CD4-positive, alpha-beta T cell (primary cell): ENCODE data around the gene TRAIP. TPM values are rescaled to one million over a fixed set of nuclear protein-coding genes. Genes with fewer than 3 reads are reported as not detected.

Source experiments
- ATAC-seq: fragments of 200-7000 bp; cut with Tn5 transposase; one replicate; pipeline ENCODE4 v1.10.0; 2022; ENCODE audit warnings: mild to moderate bottlenecking; ENCODE audit not compliant: poor library complexity
- CTCF ChIA-PET: fragments of 350-600 bp; sonication (Branson Sonifier 250); formaldehyde crosslinking; loops from one replicate; lab custom pipeline; 2021; ENCODE audit warnings: antibody characterized with exemption, inconsistent platforms; lab: Charles Lee
- POLR2A ChIA-PET: fragments of 350-600 bp; sonication (Branson Sonifier 250); formaldehyde crosslinking; loops from one replicate; lab custom pipeline; 2021; ENCODE audit warnings: antibody characterized with exemption, inconsistent platforms; lab: Charles Lee
- DNase-seq, 14 experiments: peaks; one replicate each; pipeline ENCODE4 v3.0.0-alpha.2; 2013 to 2020; ENCODE audit warnings: mixed read lengths in 2 of 14
- H3K27ac ChIP-seq, 2 donors: one replicate each; pipeline versions ENCODE4 v1.5.1 to v1.7.0; 2013; ENCODE audit warnings: low read length in 2 of 2, low read depth in 1 of 2, mild to moderate bottlenecking in 1 of 2
- H3K27me3 ChIP-seq, 2 experiments: 1 replicate in 1 of 2; 2 replicates in 1 of 2; pipeline versions ENCODE4 v1.6.1 to v1.7.0; 2013; ENCODE audit warnings: low read length in 2 of 2, control low read depth in 1 of 2, mild to moderate bottlenecking in 1 of 2, moderate library complexity in 1 of 2; ENCODE audit not compliant: insufficient read depth in 2 of 2, control insufficient read depth in 1 of 2
- H3K36me3 ChIP-seq: one replicate; pipeline ENCODE4 v1.6.1; 2013; ENCODE audit warnings: low read length, control low read depth; ENCODE audit not compliant: insufficient read depth
- H3K4me1 ChIP-seq: one replicate; pipeline ENCODE4 v1.6.1; 2013; ENCODE audit warnings: low read length, control low read depth; ENCODE audit not compliant: insufficient read depth
- H3K4me3 ChIP-seq: one replicate; pipeline ENCODE4 v1.5.1; 2013; ENCODE audit warnings: mild to moderate bottlenecking, low read length, moderate library complexity
- H3K9me3 ChIP-seq, 2 experiments: 1 replicate in 1 of 2; 2 replicates in 1 of 2; pipeline versions ENCODE4 v1.6.1 to v1.7.0; 2013; ENCODE audit warnings: low read length in 2 of 2, mild to moderate bottlenecking in 2 of 2, control low read depth in 1 of 2, moderate library complexity in 1 of 2; ENCODE audit not compliant: control insufficient read depth in 1 of 2, insufficient read depth in 1 of 2
- H3K27ac Mint-ChIP-seq: one replicate; pipeline ENCODE4 v1.8.0; 2020; ENCODE audit warnings: mixed read lengths
- H3K27me3 Mint-ChIP-seq: one replicate; pipeline ENCODE4 v1.8.0; 2021; ENCODE audit warnings: mixed read lengths
- H3K36me3 Mint-ChIP-seq: one replicate; pipeline ENCODE4 v1.8.0; 2021; ENCODE audit warnings: low read depth, mixed read lengths
- H3K4me1 Mint-ChIP-seq: one replicate; pipeline ENCODE4 v1.8.0; 2021; ENCODE audit warnings: low read depth, mixed read lengths
- H3K4me3 Mint-ChIP-seq: one replicate; pipeline ENCODE4 v1.8.0; 2020; ENCODE audit warnings: mild to moderate bottlenecking, mixed read lengths
- H3K9me3 Mint-ChIP-seq: one replicate; pipeline ENCODE4 v1.8.0; 2020; ENCODE audit warnings: mixed read lengths
- CTCF ChIP-seq: fragments of 200-600 bp; IDR thresholded peaks from one replicate; pipeline ENCODE4 v1.8.0; 2022; ENCODE audit warnings: antibody characterized with exemption, mild to moderate bottlenecking
- intact Hi-C, 2 experiments: fragments of 100-400 bp; cut with DNase I in 1 of 2; cut with micrococcal nuclease in 1 of 2; formaldehyde crosslinking; loops; one replicate each; pipeline versions ENCODE4 v1.15.1 to v1.9.0; 2023 to 2025; cut with DNase I, micrococcal nuclease
- total RNA-seq, 174 experiments: library from RNA in 2 of 174; stranded (reverse) in 2 of 174; gene quantifications; one replicate each; pipeline ENCODE4 v1.2.3 and lab custom pipeline; 2021 to 2026

TRAIP gene
- total RNA-seq, 2 experiments from 2014 or later = 2.4 TPM

- Mint-ChIP-seq H3K9me3 (no peaks in the 10 kb centered on the region), H3K27me3 (no peaks in the 10 kb centered on the region), H3K36me3 (no peaks in the 10 kb centered on the region), H3K4me3 (no peak overlapping the region), H3K4me1 (no peaks in the 10 kb centered on the region), H3K27ac (no peak overlapping the region)
- DNase-seq (no peak), ATAC-seq (no peak)
- H3K4me3 ChIP-seq = no peak overlapping the region
- H3K27me3 ChIP-seq = no peaks in the 10 kb centered on the region
- H3K9me3 ChIP-seq = no peaks in the 10 kb centered on the region
- TF ChIP-seq CTCF = no peak
- ChIA-PET POLR2A (no interaction called here), CTCF (no interaction called here)
- intact Hi-C loops = no loop called here
- no peaks in the 10 kb centered on the region for H3K4me1 ChIP-seq
- no peak overlapping the region for H3K27ac ChIP-seq
- no peaks in the 10 kb centered on the region for H3K36me3 ChIP-seq
Measured at GRCh38 chr3:49883998-49884397, 27.6 kb upstream of the TRAIP start.

- Mint-ChIP-seq H3K27ac (no peak overlapping the region), H3K4me3 (no peak overlapping the region), H3K4me1 (no peaks in the 10 kb centered on the region), H3K36me3 (no peaks in the 10 kb centered on the region), H3K27me3 (no peaks in the 10 kb centered on the region), H3K9me3 (no peaks in the 10 kb centered on the region)
- ChIA-PET CTCF (no interaction called here), POLR2A (no interaction called here)
- no peaks in the 10 kb centered on the region for H3K9me3 ChIP-seq
- TF ChIP-seq CTCF = no peak
- intact Hi-C loops = no loop called here
- no peaks in the 10 kb centered on the region for H3K36me3 ChIP-seq
- ATAC-seq (no peak), DNase-seq (no peak)
- no peak overlapping the region for H3K27ac ChIP-seq
- no peak overlapping the region for H3K4me3 ChIP-seq
- no peaks in the 10 kb centered on the region for H3K4me1 ChIP-seq
- H3K27me3 ChIP-seq = no peaks in the 10 kb centered on the region
Measured at GRCh38 chr3:49882166-49882565, 25.8 kb upstream of the TRAIP start.

- ChIA-PET POLR2A (no interaction called here), CTCF (interaction anchor here (0.6 kb wide), 1 partner anchor 68 kb away, joined by 3 read pairs; no protein-coding TSS in a partner anchor)
- no peaks in the 10 kb centered on the region for H3K27me3 Mint-ChIP-seq
- no peak for ATAC-seq
- intact Hi-C loops = no loop called here
- H3K4me3 Mint-ChIP-seq = no peak overlapping the region
- Histone ChIP-seq H3K9me3 (no peaks in the 10 kb centered on the region), H3K27ac (no peak overlapping the region), H3K4me3 (no peak overlapping the region), H3K27me3 (no peaks in the 10 kb centered on the region), H3K36me3 (no peaks in the 10 kb centered on the region), H3K4me1 (no peaks in the 10 kb centered on the region)
- no peak for TF ChIP-seq CTCF
- no peaks in the 10 kb centered on the region for H3K4me1 Mint-ChIP-seq
- no peak overlapping the region for H3K27ac Mint-ChIP-seq
- no peak for DNase-seq
- H3K9me3 Mint-ChIP-seq = no peaks in the 10 kb centered on the region
- H3K36me3 Mint-ChIP-seq = no peaks in the 10 kb centered on the region
Measured at GRCh38 chr3:49880581-49881315, 24.4 kb upstream of the TRAIP start.
